H1 (cell line): ENCODE measurements around the gene ADRA2A. TPM values are rescaled to one million over a fixed set of nuclear protein-coding genes. Genes with fewer than 3 reads are reported as not detected.
A peak's percentile ranks its signal among the peaks of the same experiment; 100 is the strongest.

Source experiments
- CHD1 ChIP-seq: IDR thresholded peaks from 2 replicates; pipeline ENCODE4 v1.6.1; 2012; ENCODE audit warnings: low read depth, low read length, improper control_type of control experiment
- EP300 ChIP-seq, 2 experiments: IDR thresholded peaks; 1 replicate in 1 of 2; 2 replicates in 1 of 2; pipeline ENCODE4 v1.6.1; 2011 to 2012; ENCODE audit warnings: low read depth in 2 of 2, low read length in 2 of 2, mild to moderate bottlenecking in 2 of 2, borderline replicate concordance in 1 of 2, inconsistent platforms in 1 of 2, moderate library complexity in 1 of 2
- GTF2F1 ChIP-seq: IDR thresholded peaks from 2 replicates; pipeline ENCODE4 v1.6.1; 2012; ENCODE audit warnings: low read depth, low read length, improper control_type of control experiment, borderline replicate concordance
- MAFK ChIP-seq: IDR thresholded peaks from 2 replicates; pipeline ENCODE4 v1.6.1; 2012; ENCODE audit warnings: low read depth, mild to moderate bottlenecking, improper control_type of control experiment, low read length
- RAD21 ChIP-seq, 2 experiments: IDR thresholded peaks in 1 of 2; conservative IDR thresholded peaks in 1 of 2; 2 replicates each; pipeline ENCODE4 v1.6.1; 2011; ENCODE audit warnings: low read depth in 2 of 2, low read length in 2 of 2, improper control_type of control experiment in 1 of 2, inconsistent platforms in 1 of 2, mild to moderate bottlenecking in 1 of 2, moderate library complexity in 1 of 2
- RNF2 ChIP-seq: fragments of 200-900, 300-1000 bp; sonication (generic); IDR thresholded peaks from 2 replicates; pipeline ENCODE4 v1.7.1; 2016; ENCODE audit warnings: borderline replicate concordance, low read depth, mild to moderate bottlenecking, antibody characterized with exemption, low read length; ENCODE audit not compliant: poor library complexity, severe bottlenecking; ENCODE audit errors: missing control alignments
- polyA plus RNA-seq, 7 experiments: library from polyadenylated mRNA; depleted of rRNA in 3 of 7; stranded (reverse) in 5 of 7; unstranded in 2 of 7; fragments of >200 nt in 5 of 7; fragments of 200-250 nt in 2 of 7; gene quantifications; 1 replicate in 5 of 7; 2 replicates in 1 of 7; 4 replicates in 1 of 7; pipeline versions ENCODE4 v1.2.1 to v1.2.3, GENCODE V29; 2011 to 2013; ENCODE audit warnings: missing spikeins in 2 of 7, mixed read lengths in 2 of 7
- total RNA-seq: library from RNA; stranded (reverse); fragmentation: NEBNext Ultra II Directional; extraction: Animal tissue kit (Norgen Biotek cat#: 25700); gene quantifications from 2 replicates; pipeline ENCODE4 v1.2.1, GENCODE V29; 2021
- TF ChIP-seq, protein P1 (sequence below): IDR thresholded peaks from 2 replicates; pipeline ENCODE4 v1.6.1; 2012; ENCODE audit warnings: inconsistent platforms
- TF ChIP-seq, protein P2 (sequence below): IDR thresholded peaks from 2 replicates; pipeline ENCODE4 v1.6.1; 2011; ENCODE audit warnings: low read length, improper control_type of control experiment

ADRA2A gene
- total and polyA plus RNA-seq, 2 of the 8 experiments (the other 6 are each of a cell fraction or from before 2014, with no cell fraction given): 5.9 to 6.2 TPM

DNA sequence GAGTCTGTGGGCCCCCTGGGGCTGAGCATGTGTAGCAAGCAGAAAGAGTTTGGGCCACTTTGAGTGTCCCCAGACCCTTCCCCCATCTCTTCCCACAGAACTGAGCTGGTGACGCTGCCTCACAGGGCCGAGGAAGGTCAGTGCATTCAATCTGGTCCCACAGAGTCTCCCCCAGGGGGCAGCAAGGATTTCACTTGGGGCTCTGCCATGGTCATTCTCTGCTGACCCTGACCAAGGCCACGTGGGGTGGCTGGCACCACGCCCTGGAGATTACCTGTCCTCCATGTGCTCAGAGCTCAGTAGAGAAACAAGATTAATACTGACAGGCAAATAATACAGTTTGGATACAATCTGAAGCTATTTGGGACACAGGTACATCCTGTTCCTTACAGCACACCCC, 30.2 kb downstream of the ADRA2A start (continued):
- no peak for TF ChIP-seq RNF2
- no peak for TF ChIP-seq GTF2F1
- TF ChIP-seq, protein P1, sequence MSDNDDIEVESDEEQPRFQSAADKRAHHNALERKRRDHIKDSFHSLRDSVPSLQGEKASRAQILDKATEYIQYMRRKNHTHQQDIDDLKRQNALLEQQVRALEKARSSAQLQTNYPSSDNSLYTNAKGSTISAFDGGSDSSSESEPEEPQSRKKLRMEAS: no peak
- TF ChIP-seq EP300 (IDR thresholded peaks at IDR 0.05; ENCODE audit: borderline replicate concordance in 1 of 2, low read depth in 2 of 2, low read length in 2 of 2): no peak
- peak; percentile 35 to 55; a peak in 3 of 4 replicates for TF ChIP-seq RAD21 (IDR thresholded peaks at IDR 0.05 in 1 of 2, conservative IDR thresholded peaks at IDR 0.05 in 1 of 2; ENCODE audit: low read depth in 2 of 2, low read length in 2 of 2)
- TF ChIP-seq, protein P2, sequence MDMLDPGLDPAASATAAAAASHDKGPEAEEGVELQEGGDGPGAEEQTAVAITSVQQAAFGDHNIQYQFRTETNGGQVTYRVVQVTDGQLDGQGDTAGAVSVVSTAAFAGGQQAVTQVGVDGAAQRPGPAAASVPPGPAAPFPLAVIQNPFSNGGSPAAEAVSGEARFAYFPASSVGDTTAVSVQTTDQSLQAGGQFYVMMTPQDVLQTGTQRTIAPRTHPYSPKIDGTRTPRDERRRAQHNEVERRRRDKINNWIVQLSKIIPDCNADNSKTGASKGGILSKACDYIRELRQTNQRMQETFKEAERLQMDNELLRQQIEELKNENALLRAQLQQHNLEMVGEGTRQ: no peak
- no peak for TF ChIP-seq MAFK
- TF ChIP-seq CHD1: no peak
- TF ChIP-seq, all 59 proteins: peak for 2
